Cardiac muscle cell (in vitro differentiated cells and primary cell): ENCODE data around the gene MINDY4B. TPM values are rescaled to one million over a fixed set of nuclear protein-coding genes. Genes with fewer than 3 reads are reported as not detected.

Source experiments
- DNase-seq, 2 donors: peaks; one replicate each; pipeline versions ENCODE4 v3.0.0 to v3.0.0-alpha.2; 2010 to 2017; ENCODE audit warnings: low read depth in 1 of 2, low spot score in 1 of 2
- H3K27ac ChIP-seq: fragments of 200-600 bp; sonication (generic); 2 replicates; pipeline ENCODE4 v1.5.1; 2016
- H3K27me3 ChIP-seq: fragments of 200-600 bp; sonication (generic); 2 replicates; pipeline ENCODE4 v1.6.0; 2016; ENCODE audit warnings: control low read depth
- H3K36me3 ChIP-seq: fragments of 200-600 bp; sonication (generic); 2 replicates; pipeline ENCODE4 v1.5.1; 2016; ENCODE audit warnings: control low read depth
- H3K4me1 ChIP-seq: fragments of 200-600 bp; sonication (generic); 2 replicates; pipeline ENCODE4 v1.8.1; 2017; ENCODE audit warnings: low read depth, mild to moderate bottlenecking, mixed run types
- H3K4me3 ChIP-seq: fragments of 200-600 bp; sonication (generic); 2 replicates; pipeline ENCODE4 v1.5.1; 2016; ENCODE audit warnings: mild to moderate bottlenecking
- H3K9me3 ChIP-seq: fragments of 200-600 bp; sonication (generic); 2 replicates; pipeline ENCODE4 v1.5.1; 2017; ENCODE audit warnings: low read depth, mild to moderate bottlenecking, control low read depth
- polyA plus RNA-seq: library from polyadenylated mRNA; unstranded; fragments of >200 nt; fragmentation: Nextera tagmentation; extraction: Ambion mirVana; gene quantifications from 2 replicates; pipeline ENCODE4 v1.2.1, GENCODE V29; 2016
- total RNA-seq: library from RNA; depleted of rRNA; stranded (reverse); fragments of >200 nt; gene quantifications from 2 replicates; pipeline ENCODE4 v1.2.3, GENCODE V29; 2016
- TF ChIP-seq, protein P1 (sequence below): IDR thresholded peaks from 2 replicates; pipeline ENCODE4 v1.5.1; 2012; ENCODE audit warnings: low read depth, mild to moderate bottlenecking, low read length

Gene MINDY4B
- total and polyA plus RNA-seq, 2 experiments from 2014 or later, result not detected

- Histone ChIP-seq H3K4me1 (no peaks in the 10 kb centered on the region), H3K36me3 (no peaks in the 10 kb centered on the region), H3K9me3 (no peaks in the 10 kb centered on the region), H3K27ac (no peak overlapping the region), H3K27me3 (no peaks in the 10 kb centered on the region), H3K4me3 (no peak overlapping the region)
- TF ChIP-seq, protein P1, sequence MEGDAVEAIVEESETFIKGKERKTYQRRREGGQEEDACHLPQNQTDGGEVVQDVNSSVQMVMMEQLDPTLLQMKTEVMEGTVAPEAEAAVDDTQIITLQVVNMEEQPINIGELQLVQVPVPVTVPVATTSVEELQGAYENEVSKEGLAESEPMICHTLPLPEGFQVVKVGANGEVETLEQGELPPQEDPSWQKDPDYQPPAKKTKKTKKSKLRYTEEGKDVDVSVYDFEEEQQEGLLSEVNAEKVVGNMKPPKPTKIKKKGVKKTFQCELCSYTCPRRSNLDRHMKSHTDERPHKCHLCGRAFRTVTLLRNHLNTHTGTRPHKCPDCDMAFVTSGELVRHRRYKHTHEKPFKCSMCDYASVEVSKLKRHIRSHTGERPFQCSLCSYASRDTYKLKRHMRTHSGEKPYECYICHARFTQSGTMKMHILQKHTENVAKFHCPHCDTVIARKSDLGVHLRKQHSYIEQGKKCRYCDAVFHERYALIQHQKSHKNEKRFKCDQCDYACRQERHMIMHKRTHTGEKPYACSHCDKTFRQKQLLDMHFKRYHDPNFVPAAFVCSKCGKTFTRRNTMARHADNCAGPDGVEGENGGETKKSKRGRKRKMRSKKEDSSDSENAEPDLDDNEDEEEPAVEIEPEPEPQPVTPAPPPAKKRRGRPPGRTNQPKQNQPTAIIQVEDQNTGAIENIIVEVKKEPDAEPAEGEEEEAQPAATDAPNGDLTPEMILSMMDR, result no peak
- DNase-seq, result no peak
Measured at GRCh38 chr3:150890831-150891230, 14.4 kb downstream of the MINDY4B start.

GRCh38 chr3:150890295-150890694, 14.9 kb downstream of the MINDY4B start:
- no peaks in the 10 kb centered on the region for H3K36me3 ChIP-seq
- H3K9me3 ChIP-seq, result no peaks in the 10 kb centered on the region
- no peak overlapping the region for H3K27ac ChIP-seq
- peak in 1 of 2 donors; percentile 67 for DNase-seq
- H3K27me3 ChIP-seq, result no peaks in the 10 kb centered on the region
- no peak overlapping the region for H3K4me3 ChIP-seq
- H3K4me1 ChIP-seq, result no peaks in the 10 kb centered on the region
- TF ChIP-seq, protein P1, result no peak

GRCh38 chr3:150889106-150889505, 16.1 kb downstream of the MINDY4B start:
- no peaks in the 10 kb centered on the region for H3K27me3 ChIP-seq
- TF ChIP-seq, protein P1, result no peak
- no peaks in the 10 kb centered on the region for H3K36me3 ChIP-seq
- no peaks in the 10 kb centered on the region for H3K4me1 ChIP-seq
- H3K27ac ChIP-seq, result no peak overlapping the region
- no peaks in the 10 kb centered on the region for H3K9me3 ChIP-seq
- H3K4me3 ChIP-seq, result no peak overlapping the region
- no peak for DNase-seq

- peak in 1 of 2 donors; percentile 84 for DNase-seq
- Histone ChIP-seq H3K27ac (no peak overlapping the region), H3K27me3 (no peaks in the 10 kb centered on the region), H3K4me1 (no peaks in the 10 kb centered on the region), H3K9me3 (no peaks in the 10 kb centered on the region), H3K36me3 (no peaks in the 10 kb centered on the region), H3K4me3 (no peak overlapping the region)
- TF ChIP-seq, protein P1, result no peak
Measured at GRCh38 chr3:150887031-150887430, 18.2 kb downstream of the MINDY4B start.

DNA sequence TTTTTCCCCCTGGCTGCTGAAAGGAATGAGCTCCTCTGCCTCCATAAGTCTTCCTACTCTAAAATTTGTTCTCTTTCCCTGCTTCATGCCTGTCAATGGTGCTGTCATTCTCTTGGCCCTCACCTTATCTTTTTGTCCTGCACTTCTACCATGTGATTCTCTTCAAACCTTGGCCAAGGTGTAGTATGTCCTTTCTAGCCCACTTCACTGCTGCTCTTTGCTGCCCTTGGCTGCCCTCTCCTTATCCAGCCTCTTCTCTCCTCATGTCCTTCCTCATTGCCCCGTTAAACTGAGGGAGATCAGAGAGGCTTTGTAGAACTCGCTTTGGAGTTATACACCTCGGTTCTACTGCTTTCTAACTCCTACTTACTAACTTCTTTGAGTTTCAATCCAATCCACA, 19.7 kb downstream of the MINDY4B start:
- Histone ChIP-seq H3K9me3 (no peaks in the 10 kb centered on the region), H3K4me1 (no peaks in the 10 kb centered on the region), H3K36me3 (no peaks in the 10 kb centered on the region), H3K27me3 (no peaks in the 10 kb centered on the region), H3K27ac (no peak overlapping the region), H3K4me3 (no peak overlapping the region)
- TF ChIP-seq, protein P1, result no peak
- DNase-seq, result no peak
